H9 (cell line): ENCODE measurements around the gene ACER3. TPM values are rescaled to one million over a fixed set of nuclear protein-coding genes. Genes with fewer than 3 reads are reported as not detected.

Experiments
- DNase-seq: peaks from one replicate; pipeline ENCODE4 v3.0.0-alpha.2; 2017
- H2AFZ ChIP-seq: one replicate; pipeline ENCODE4 v1.6.1; 2013; ENCODE audit warnings: mild to moderate bottlenecking, low read length, control low read depth, moderate library complexity
- H2AK5ac ChIP-seq: 2 replicates; pipeline ENCODE4 v1.6.1; 2013; ENCODE audit warnings: low read length, control low read depth, mixed read lengths; ENCODE audit not compliant: insufficient read length
- H2BK120ac ChIP-seq: one replicate; pipeline ENCODE4 v1.6.1; 2013; ENCODE audit warnings: low read depth, mild to moderate bottlenecking, low read length, control low read depth, inconsistent platforms; ENCODE audit not compliant: poor library complexity, severe bottlenecking
- H2BK12ac ChIP-seq: 2 replicates; pipeline ENCODE4 v1.6.1; 2013; ENCODE audit warnings: low read length, control low read depth, mixed read lengths, low read depth; ENCODE audit not compliant: insufficient read length
- H2BK15ac ChIP-seq: 2 replicates; pipeline ENCODE4 v1.6.1; 2013; ENCODE audit warnings: low read depth, low read length, control low read depth
- H2BK20ac ChIP-seq: one replicate; pipeline ENCODE4 v1.6.1; 2013; ENCODE audit warnings: low read depth, mild to moderate bottlenecking, low read length, control low read depth, inconsistent platforms; ENCODE audit not compliant: poor library complexity, severe bottlenecking
- H2BK5ac ChIP-seq: 2 replicates; pipeline ENCODE4 v1.6.1; 2013; ENCODE audit warnings: low read length, control low read depth, mixed read lengths; ENCODE audit not compliant: insufficient read length
- H3K14ac ChIP-seq: 2 replicates; pipeline ENCODE4 v1.6.1; 2013; ENCODE audit warnings: low read length, control low read depth; ENCODE audit not compliant: insufficient read depth
- H3K18ac ChIP-seq: 2 replicates; pipeline ENCODE4 v1.6.1; 2013; ENCODE audit warnings: low read depth, mild to moderate bottlenecking, mixed read lengths, low read length, control low read depth; ENCODE audit not compliant: insufficient read length
- H3K23ac ChIP-seq: 2 replicates; pipeline ENCODE4 v1.6.1; 2013; ENCODE audit warnings: low read length, control low read depth, mixed read lengths, low read depth; ENCODE audit not compliant: insufficient read length
- H3K23me2 ChIP-seq: 2 replicates; pipeline ENCODE4 v1.6.1; 2013; ENCODE audit warnings: low read depth, mild to moderate bottlenecking, mixed read lengths, low read length, control low read depth; ENCODE audit not compliant: insufficient read length, poor library complexity, severe bottlenecking
- H3K27ac ChIP-seq: 2 replicates; pipeline ENCODE4 v1.5.1; 2013; ENCODE audit warnings: low read length, control low read depth, mixed read lengths, low read depth; ENCODE audit not compliant: insufficient read length
- H3K27me3 ChIP-seq: 2 replicates; pipeline ENCODE4 v1.6.1; 2013; ENCODE audit warnings: low read length, control low read depth, inconsistent platforms; ENCODE audit not compliant: insufficient read depth
- H3K4ac ChIP-seq: 2 replicates; pipeline ENCODE4 v1.6.1; 2013; ENCODE audit warnings: low read depth, mild to moderate bottlenecking, control low read depth, inconsistent platforms, low read length, moderate library complexity
- H3K4me1 ChIP-seq: 2 replicates; pipeline ENCODE4 v1.6.1; 2013; ENCODE audit warnings: low read length, control low read depth, inconsistent platforms; ENCODE audit not compliant: insufficient read depth
- H3K4me2 ChIP-seq: 2 replicates; pipeline ENCODE4 v1.6.1; 2013; ENCODE audit warnings: low read length, control low read depth, mixed read lengths; ENCODE audit not compliant: insufficient read length, insufficient read depth
- H3K56ac ChIP-seq: 2 replicates; pipeline ENCODE4 v1.6.1; 2013; ENCODE audit warnings: low read depth, mild to moderate bottlenecking, mixed read lengths, low read length, control low read depth; ENCODE audit not compliant: insufficient read length
- H3K79me1 ChIP-seq: 2 replicates; pipeline ENCODE4 v1.6.1; 2013; ENCODE audit warnings: low read depth, mild to moderate bottlenecking, moderate library complexity, low read length, control low read depth, inconsistent platforms; ENCODE audit not compliant: insufficient read depth, poor library complexity, severe bottlenecking
- H3K79me2 ChIP-seq: 2 replicates; pipeline ENCODE4 v1.6.1; 2013; ENCODE audit warnings: low read length, control low read depth, inconsistent platforms; ENCODE audit not compliant: insufficient read depth
- H3K9ac ChIP-seq: 2 replicates; pipeline ENCODE4 v1.6.1; 2013; ENCODE audit warnings: low read length, control low read depth, mixed read lengths; ENCODE audit not compliant: insufficient read length; ENCODE audit errors: extremely low read depth
- H3K9me3 ChIP-seq: one replicate; pipeline ENCODE4 v1.6.1; 2013; ENCODE audit warnings: low read depth, low read length, inconsistent platforms; ENCODE audit not compliant: control insufficient read depth
- H3T11ph ChIP-seq: one replicate; pipeline ENCODE4 v1.6.1; 2013; ENCODE audit warnings: mild to moderate bottlenecking, low read length, control low read depth, inconsistent platforms
- H4K20me1 ChIP-seq: one replicate; pipeline ENCODE4 v1.6.1; 2013; ENCODE audit not compliant: control insufficient read depth, insufficient read length, insufficient read depth
- H4K5ac ChIP-seq: 2 replicates; pipeline ENCODE4 v1.6.1; 2013; ENCODE audit warnings: low read depth, mild to moderate bottlenecking, mixed read lengths, low read length, control low read depth; ENCODE audit not compliant: insufficient read length
- H4K8ac ChIP-seq: replicated peaks from 2 replicates; pipeline ENCODE4 v1.6.1; 2013; ENCODE audit warnings: low read length, control low read depth, mixed read lengths, low read depth; ENCODE audit not compliant: insufficient read length
- H4K91ac ChIP-seq: 2 replicates; pipeline ENCODE4 v1.6.1; 2013; ENCODE audit warnings: low read depth, mild to moderate bottlenecking, moderate library complexity, mixed read lengths, low read length, control low read depth; ENCODE audit not compliant: insufficient read length
- H3K27ac Mint-ChIP-seq, 3 experiments: 2 replicates in 2 of 3; 3 replicates in 1 of 3; pipeline ENCODE4 v1.8.0; 2020 to 2021; ENCODE audit warnings: mixed read lengths in 3 of 3, mild to moderate bottlenecking in 1 of 3, moderate library complexity in 1 of 3
- H3K27me3 Mint-ChIP-seq: 2 replicates; pipeline ENCODE4 v1.8.0; 2021; ENCODE audit warnings: low read depth, mild to moderate bottlenecking, moderate library complexity, mixed read lengths
- H3K36me3 Mint-ChIP-seq, 3 experiments: 2 replicates in 2 of 3; 3 replicates in 1 of 3; pipeline ENCODE4 v1.8.0; 2020 to 2021; ENCODE audit warnings: low read depth in 3 of 3, mixed read lengths in 3 of 3; ENCODE audit not compliant: insufficient read depth in 1 of 3
- H3K4me1 Mint-ChIP-seq, 2 experiments: 2 replicates each; pipeline ENCODE4 v1.8.0; 2020; ENCODE audit warnings: mixed read lengths in 2 of 2
- H3K4me3 Mint-ChIP-seq, 2 experiments: 2 replicates in 1 of 2; 3 replicates in 1 of 2; pipeline ENCODE4 v1.8.0; 2020 to 2021; ENCODE audit warnings: mild to moderate bottlenecking in 2 of 2, mixed read lengths in 2 of 2, moderate library complexity in 1 of 2
- H3K9me3 Mint-ChIP-seq, 2 experiments: 2 replicates in 1 of 2; 3 replicates in 1 of 2; pipeline ENCODE4 v1.8.0; 2020; ENCODE audit warnings: mild to moderate bottlenecking in 2 of 2, mixed read lengths in 2 of 2, moderate library complexity in 1 of 2
- CTCF ChIP-seq: fragments of 200-600 bp; sonication (generic); conservative IDR thresholded peaks from 3 replicates; pipeline ENCODE4 v1.8.0; 2021; ENCODE audit warnings: antibody characterized with exemption, mild to moderate bottlenecking
- WGBS: extraction: QIAGEN DNeasy Blood & Tissue Kit; methylation state at CpG from one replicate; pipeline ENCODE4 v1.1.7; 2013; ENCODE audit warnings: missing lambda C conversion rate, low lambda C conversion rate, mixed read lengths; ENCODE audit not compliant: insufficient read length; ENCODE audit errors: extremely low coverage; 5-methylcytosine and 5-hydroxymethylcytosine counted together
- total RNA-seq: library from RNA; stranded (reverse); gene quantifications from 2 replicates; pipeline ENCODE4 v1.2.1, GENCODE V29; 2021

ACER3 gene
- total RNA-seq, 1 experiment from 2014 or later = 14.7 TPM

GRCh38 chr11:76990628-76991027 lies 129.9 kb downstream of the ACER3 start:
- no peaks in the 10 kb centered on the region for H3K4me1 Mint-ChIP-seq
- Histone ChIP-seq H3K27me3 (no peaks in the 10 kb centered on the region), H3K56ac (no peak overlapping the region), H2AFZ (no peak overlapping the region), H3K23me2 (no peaks in the 10 kb centered on the region), H3K9ac (no peak overlapping the region), H4K8ac (no peak overlapping the region), H4K20me1 (no peaks in the 10 kb centered on the region), H4K91ac (no peak overlapping the region), H2BK15ac (no peak overlapping the region), H3K18ac (no peak overlapping the region), H3K79me1 (no peaks in the 10 kb centered on the region), H3K4me2 (no peak overlapping the region), H3K4me1 (no peaks in the 10 kb centered on the region), H3K79me2 (no peaks in the 10 kb centered on the region), H2AK5ac (no peak overlapping the region), H4K5ac (no peak overlapping the region), H3K4ac (no peak overlapping the region), H3K9me3 (no peaks in the 10 kb centered on the region), H2BK20ac (no peak overlapping the region), H2BK12ac (no peak overlapping the region), H3K14ac (no peak overlapping the region), H3K27ac (no peak overlapping the region), H2BK5ac (no peak overlapping the region), H3K23ac (no peak overlapping the region), H3T11ph (no peak overlapping the region), H2BK120ac (no peak overlapping the region)
- WGBS = no CpG with 5 or more reads among the region's 1 CpG
- no peaks in the 10 kb centered on the region for H3K36me3 Mint-ChIP-seq
- H3K9me3 Mint-ChIP-seq = no peaks in the 10 kb centered on the region
- H3K27me3 Mint-ChIP-seq = no peaks in the 10 kb centered on the region
- no peak for DNase-seq
- TF ChIP-seq CTCF = no peak
- no peak overlapping the region for H3K27ac Mint-ChIP-seq
- H3K4me3 Mint-ChIP-seq = no peak overlapping the region
